NCI-H1694 (cell line): ENCODE measurements around the gene PDE1C.

Experiments
- DNase-seq: peaks from one replicate; lab custom pipeline; 2025; lab: John Stamatoyannopoulos, UW

PDE1C gene

DNA sequence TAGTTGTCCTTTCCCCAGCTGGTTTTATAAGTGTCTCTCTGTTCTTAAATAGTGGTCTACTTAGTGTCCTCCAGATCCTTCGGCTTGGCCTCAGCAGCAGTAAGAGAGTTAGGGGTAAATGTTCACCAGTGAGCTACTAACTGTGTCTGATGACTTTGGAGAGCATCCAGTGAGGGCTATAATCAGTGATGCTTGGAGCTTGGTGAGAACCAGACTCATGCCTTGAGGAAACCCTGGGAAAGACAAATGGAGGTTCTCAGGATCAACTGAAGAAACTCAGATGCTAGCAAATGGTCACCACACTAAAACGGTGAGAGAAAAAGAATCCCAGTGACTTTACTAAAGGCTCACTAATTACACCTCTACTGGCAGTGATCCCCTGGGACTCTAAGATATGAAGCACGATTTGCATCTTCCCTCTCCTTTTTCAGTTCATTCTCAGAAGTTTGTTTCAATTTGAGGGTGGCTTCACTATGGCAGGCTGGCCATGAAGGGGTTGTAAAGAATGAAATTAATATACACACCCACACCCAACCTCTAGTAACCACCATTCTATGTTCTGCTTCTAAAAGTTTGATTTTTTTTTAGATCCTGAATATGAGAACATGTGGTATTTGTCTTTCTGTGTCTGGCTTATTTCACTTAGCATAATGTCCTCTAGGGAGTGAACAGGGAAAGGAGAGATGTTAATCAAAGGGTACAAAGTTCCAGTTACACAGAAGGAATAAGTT, 177.9 kb downstream of the PDE1C start:
- no peak for DNase-seq

DNA sequence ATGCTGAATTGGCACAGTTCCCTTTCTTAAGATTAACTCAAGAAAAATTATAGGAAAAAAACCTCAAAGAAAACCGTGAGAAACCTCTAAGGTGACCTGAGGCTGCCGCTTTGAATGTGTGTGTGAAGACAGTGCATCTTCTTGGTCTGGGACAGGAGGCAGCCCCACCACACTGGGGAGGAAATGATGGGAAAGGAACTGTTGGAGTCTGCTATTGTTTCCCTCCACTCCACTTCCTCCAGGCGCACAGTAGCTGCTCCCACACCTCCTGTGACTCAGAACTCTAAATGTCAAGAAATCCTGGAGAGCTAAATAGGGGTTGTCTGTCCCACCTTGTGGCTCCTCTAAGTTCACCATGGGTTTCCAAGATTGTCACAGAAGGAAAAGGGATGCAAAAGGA, 179.4 kb downstream of the PDE1C start:
- no peak for DNase-seq

DNA sequence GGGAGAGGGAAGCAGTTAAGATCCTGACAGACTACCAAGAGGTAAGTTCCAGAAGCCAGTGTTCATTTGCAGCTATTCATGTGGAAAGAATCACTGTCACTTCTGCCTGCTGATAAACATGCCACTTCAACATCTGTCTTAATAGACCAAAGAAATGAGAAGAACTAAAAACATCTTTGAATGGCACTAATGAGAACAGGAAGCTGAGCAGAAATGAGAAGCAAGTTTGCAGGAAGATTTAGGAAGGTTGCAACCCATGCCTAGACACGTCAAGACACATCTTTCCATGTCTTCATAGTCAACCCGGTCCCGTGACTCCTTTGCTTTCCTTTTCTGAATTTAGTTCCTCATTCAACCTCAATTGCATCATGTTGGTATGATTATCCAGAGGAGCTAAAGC, 180.0 kb downstream of the PDE1C start:
- DNase-seq, result no peak

GRCh38 chr7:31887006-31887405, 183.2 kb downstream of the PDE1C start:
- DNase-seq, result no peak

DNA sequence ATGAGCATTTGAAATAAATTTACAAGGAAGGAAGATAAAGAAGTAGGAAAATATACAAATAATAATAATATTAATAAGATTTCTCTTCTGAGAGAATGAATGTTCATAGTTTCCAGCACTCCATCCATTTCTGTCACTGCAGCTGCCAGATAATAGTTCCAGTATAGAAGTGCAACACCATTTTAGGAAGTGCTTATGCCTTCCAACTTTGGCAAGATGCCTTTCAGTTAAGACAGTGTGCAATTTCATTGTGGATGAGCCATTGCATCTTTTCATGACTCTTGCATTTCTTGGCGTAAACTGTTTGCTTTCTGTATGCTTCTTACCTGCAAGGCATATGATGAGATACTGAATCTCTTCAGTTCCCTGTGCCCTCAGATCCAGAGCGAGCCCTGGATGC, 185.0 kb downstream of the PDE1C start:
- no peak for DNase-seq

DNA sequence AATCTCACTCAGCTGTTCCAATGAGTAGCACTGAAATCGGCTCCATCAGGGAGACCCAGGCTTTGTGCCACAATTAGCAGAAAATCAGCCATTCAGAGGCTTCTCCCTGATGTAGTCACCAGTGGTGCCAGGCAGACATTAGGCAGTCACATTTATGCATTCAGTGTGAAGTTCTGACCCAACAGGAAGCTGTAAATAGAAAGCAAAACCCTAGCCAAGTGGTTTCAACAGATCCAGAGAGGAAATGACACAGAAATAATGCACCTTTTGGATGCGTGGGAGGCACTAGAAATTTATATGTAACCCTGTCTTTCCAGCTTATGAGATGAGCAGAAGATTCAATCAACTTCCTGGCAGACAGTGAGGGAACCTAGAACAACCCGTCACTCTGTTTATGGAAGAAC, 186.4 kb downstream of the PDE1C start:
- no peak for DNase-seq

DNA sequence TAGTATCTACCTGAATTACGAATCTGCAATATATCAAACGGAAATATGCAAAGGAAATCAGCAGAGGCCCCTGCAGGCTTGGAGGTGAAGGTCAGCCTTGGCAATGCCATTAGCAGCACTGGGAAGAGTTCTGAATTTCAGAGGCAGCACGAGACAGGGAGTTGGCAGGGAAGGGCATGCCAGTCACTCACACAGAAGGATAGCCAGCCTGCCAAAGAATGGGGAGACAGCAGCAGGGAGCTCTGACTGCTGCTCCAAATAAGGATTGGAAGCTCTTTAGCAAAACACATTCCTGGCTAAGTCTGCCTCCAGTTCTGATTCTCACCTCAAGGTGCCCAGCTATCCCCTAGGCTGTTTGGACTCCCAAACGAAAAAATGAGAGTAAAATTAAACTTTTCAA, 188.0 kb downstream of the PDE1C start:
- no peak for DNase-seq

GRCh38 chr7:31878875-31879274, 191.3 kb downstream of the PDE1C start:
- no peak for DNase-seq

DNA sequence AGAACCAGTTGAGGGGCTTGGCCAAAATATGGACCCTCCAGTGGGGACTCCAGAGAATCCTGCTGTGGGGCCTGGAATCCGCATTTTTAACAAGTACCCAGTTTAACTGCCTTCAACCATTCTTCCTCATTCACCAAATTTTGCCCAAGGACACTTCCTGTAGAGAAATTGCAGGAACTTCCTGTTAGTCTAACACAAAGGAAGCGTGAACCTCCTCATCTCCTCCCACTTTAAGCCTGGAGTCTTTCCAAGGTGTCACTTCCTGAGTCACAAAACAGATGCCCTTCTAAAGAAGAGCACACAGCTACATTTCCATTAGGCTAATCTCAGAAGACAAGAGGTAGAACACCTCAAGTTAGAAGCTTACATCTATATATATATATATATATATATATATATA, 194.8 kb downstream of the PDE1C start:
- DNase-seq, result no peak

DNA sequence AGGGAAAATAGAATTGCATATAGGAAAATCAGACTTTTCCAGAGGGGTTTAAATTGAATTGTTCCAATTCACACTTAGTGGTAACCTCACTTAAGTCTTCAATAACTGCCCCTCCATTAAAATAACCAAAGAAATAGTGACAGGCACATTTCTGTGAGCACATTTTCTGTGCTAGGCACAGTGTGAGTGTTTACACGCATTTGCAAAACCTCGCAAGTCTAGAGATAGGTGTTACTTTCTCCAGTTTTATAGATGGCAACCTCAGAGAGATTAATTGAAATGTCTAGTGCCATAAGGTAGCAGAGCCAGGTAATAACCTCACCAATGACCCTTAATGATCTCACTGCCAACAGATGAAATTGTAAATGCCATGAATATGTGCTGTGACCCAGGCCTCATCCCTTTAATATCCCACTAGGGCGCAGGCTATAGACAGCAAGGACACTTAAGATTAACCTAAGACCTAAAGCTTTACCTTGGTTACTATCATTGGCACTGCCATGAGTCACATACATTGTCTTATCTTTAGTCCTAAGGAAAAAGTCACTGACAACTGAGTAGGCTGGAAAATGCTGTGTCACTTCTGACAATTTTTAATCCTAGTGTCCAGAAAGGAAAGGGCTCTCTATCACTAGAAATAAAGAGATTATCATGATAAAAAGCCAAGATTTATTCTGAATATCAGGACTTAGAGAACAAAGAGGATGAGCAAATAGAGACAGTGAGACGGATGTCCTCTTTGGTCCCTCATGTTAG, 195.4 kb downstream of the PDE1C start:
- no peak for DNase-seq

- DNase-seq, result no peak
Measured at GRCh38 chr7:31873816-31874597, 196.2 kb downstream of the PDE1C start.

GRCh38 chr7:31872545-31873370, 197.4 kb downstream of the PDE1C start:
- DNase-seq, result no peak

DNA sequence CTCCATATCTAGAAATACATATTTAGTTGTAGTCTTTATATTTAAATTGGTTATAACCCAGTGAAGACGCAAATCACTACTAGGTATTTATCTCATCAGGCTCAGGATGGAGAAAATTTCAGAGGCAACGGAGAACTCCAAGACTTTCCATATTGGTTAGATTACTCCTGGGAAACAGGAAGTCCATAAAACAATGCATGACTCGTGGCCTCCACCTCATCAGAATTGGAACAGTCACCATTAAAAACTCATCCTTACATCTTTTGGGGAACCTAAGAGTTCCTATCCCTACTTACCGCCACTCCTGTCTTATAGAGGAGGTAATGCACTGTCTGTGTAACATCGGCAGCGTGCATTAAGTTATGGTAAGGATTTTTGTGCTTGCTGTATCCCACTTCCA, 205.6 kb downstream of the PDE1C start:
- no peak for DNase-seq

- no peak for DNase-seq
Measured at GRCh38 chr7:31860925-31861324, 209.3 kb downstream of the PDE1C start.

GRCh38 chr7:31858055-31858454, 212.2 kb downstream of the PDE1C start:
- no peak for DNase-seq

DNA sequence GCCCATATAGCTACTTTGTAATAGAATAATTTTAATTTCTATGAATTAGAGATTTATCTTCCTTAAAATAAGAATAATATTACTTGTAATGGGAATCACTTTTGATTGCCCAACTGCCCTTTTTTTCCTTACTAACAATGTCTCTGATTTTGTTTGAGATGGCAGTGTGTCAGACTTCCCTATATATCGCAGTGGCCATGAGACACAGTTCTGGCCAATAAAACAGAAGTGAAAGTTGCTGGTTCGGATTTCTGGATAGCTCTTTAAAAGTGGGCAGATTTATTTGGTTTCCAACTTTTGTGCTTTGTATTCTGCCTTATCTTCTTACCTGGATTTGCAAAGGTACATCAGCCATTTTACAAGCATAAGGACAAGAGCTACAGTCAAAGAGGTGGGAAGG, 213.0 kb downstream of the PDE1C start:
- no peak for DNase-seq

GRCh38 chr7:31856337-31856736, 213.9 kb downstream of the PDE1C start:
- no peak for DNase-seq

DNA sequence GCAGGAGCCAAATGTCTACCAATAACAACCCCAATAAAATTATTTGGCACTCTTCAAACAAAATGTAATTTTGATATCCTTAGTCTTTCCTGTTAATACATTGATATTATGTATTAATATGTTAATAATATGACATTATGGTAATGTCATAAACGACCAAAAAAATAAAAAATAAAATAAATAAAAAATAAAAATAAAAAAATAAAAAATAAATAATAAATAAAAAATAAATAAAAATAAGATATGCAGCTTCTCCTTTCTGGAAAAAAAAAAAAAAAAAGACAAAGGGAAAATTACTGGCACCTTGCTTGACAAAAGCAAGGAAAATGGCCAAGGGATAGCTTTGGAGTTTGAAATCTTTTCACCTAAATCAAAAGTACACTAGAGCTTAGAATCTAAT, 214.7 kb downstream of the PDE1C start:
- no peak for DNase-seq

DNA sequence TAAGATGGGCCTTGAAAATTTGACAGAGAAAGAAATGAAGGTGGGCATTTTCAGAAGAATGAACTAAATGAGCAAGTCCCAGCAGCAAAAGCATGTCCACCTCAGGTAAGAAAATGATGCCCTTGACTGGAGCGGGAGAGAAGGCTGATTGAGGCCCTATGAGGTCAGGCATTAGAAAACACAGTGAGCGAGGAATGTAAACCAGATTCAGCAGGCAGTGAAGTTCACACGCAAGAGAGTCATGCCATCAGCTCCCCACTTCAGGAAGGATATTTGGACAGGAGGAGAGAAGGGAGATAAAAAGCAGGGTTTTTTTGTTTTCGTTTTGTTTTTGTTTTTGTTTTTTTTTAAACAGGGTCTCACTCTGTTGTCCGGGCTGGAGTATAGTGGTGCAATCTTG, 216.8 kb downstream of the PDE1C start:
- no peak for DNase-seq

DNA sequence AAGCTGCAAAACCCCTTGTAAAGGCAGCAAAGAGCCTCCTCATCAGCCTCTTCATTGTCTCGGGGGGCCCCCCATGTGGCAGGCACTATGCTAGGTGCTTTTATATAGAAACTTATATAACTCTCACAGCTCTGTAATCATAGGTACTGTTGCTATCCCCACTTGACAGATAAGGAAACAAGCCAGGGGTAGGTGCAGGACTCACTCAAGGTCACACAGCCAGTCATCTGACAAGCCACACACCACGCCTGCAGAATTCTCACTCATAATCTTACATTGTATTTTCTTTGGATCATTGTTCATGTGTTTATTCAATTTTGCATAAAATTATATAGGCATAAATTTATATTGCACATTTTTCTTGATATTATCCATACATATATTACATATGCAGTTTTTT, 217.7 kb downstream of the PDE1C start:
- DNase-seq, result no peak

- DNase-seq, result no peak
Measured at GRCh38 chr7:31851119-31851518, 219.1 kb downstream of the PDE1C start.

- no peak for DNase-seq
Measured at GRCh38 chr7:31850601-31851000, 219.6 kb downstream of the PDE1C start.
